Tracheal epithelial cell (primary cell): ENCODE measurements around the gene BTD. TPM values are rescaled to one million over a fixed set of nuclear protein-coding genes. Genes with fewer than 3 reads are reported as not detected.

Source experiments
- total RNA-seq: library from RNA; depleted of rRNA; stranded (reverse); fragments of >200 nt; gene quantifications from 2 replicates; pipeline ENCODE4 v1.2.1, GENCODE V29; 2014

BTD gene
- total RNA-seq, result 14.7 and 16.4 TPM in 2 replicates

GRCh38 chr3:15601399-15602145 is at the start of gene BTD, which contains the start of gene HACL1:
TSS of gene BTD (plus strand) at chr3:15601745. CDS start at chr3:15635440, 33,695 bp downstream.
TSS of gene HACL1 (minus strand) at chr3:15601569. CDS start at chr3:15601463, 106 bp downstream.

Other genes starting within 250 kb of the BTD start
- gene METTL6, start 174.2 kb upstream of the BTD start, total RNA-seq, result 26.7 and 33.0 TPM in 2 replicates
- 37.6 and 44.8 TPM in 2 replicates for gene EAF1, start 174.1 kb upstream of the BTD start, total RNA-seq
- gene COLQ, start 80.0 kb upstream of the BTD start, total RNA-seq, result under 0.01 TPM in 2 replicates
- gene HACL1, start 176 bp upstream of the BTD start, total RNA-seq, result 18.3 and 21.9 TPM in 2 replicates
- 39.6 and 41.4 TPM in 2 replicates for gene ANKRD28, start 196.2 kb downstream of the BTD start, total RNA-seq